Natural killer cell (primary cell): ENCODE results near the gene PCDHGA7. TPM values are rescaled to one million over a fixed set of nuclear protein-coding genes. Genes with fewer than 3 reads are reported as not detected.

Experiments
- ATAC-seq, 3 donors: fragments of 150-1000 bp in 2 of 3; fragments of 200-7000 bp in 1 of 3; cut with Tn5 transposase; 1 replicate in 1 of 3; 2 replicates in 2 of 3; pipeline ENCODE4 v1.10.0; 2021; ENCODE audit warnings: mild to moderate bottlenecking in 2 of 3, moderate library complexity in 2 of 3
- DNase-seq, 2 donors: peaks; one replicate each; pipeline versions ENCODE4 v3.0.0 to v3.0.0-alpha.2; 2013 to 2021; ENCODE audit warnings: mixed read lengths in 1 of 2
- H3K27ac ChIP-seq: one replicate; pipeline ENCODE4 v1.5.1; 2013; ENCODE audit warnings: mild to moderate bottlenecking, low read length
- H3K27me3 ChIP-seq: one replicate; pipeline ENCODE4 v1.6.1; 2013; ENCODE audit warnings: low read length; ENCODE audit not compliant: control insufficient read depth, insufficient read depth
- H3K36me3 ChIP-seq: one replicate; pipeline ENCODE4 v1.6.1; 2013; ENCODE audit warnings: low read length; ENCODE audit not compliant: control insufficient read depth, insufficient read depth
- H3K4me1 ChIP-seq: one replicate; pipeline ENCODE4 v1.6.1; 2013; ENCODE audit warnings: low read length; ENCODE audit not compliant: control insufficient read depth, insufficient read depth
- H3K4me3 ChIP-seq: one replicate; pipeline ENCODE4 v1.5.1; 2013; ENCODE audit warnings: low read length
- H3K9me3 ChIP-seq: one replicate; pipeline ENCODE4 v1.6.1; 2013; ENCODE audit warnings: low read length; ENCODE audit not compliant: control insufficient read depth, insufficient read depth
- H3K27ac Mint-ChIP-seq, 2 donors: one replicate each; pipeline ENCODE4 v1.8.0; 2022; ENCODE audit warnings: mild to moderate bottlenecking in 2 of 2, mixed read lengths in 2 of 2, moderate library complexity in 1 of 2
- H3K27me3 Mint-ChIP-seq, 2 donors: one replicate each; pipeline ENCODE4 v1.8.0; 2022; ENCODE audit warnings: low read depth in 2 of 2, mixed read lengths in 2 of 2
- H3K36me3 Mint-ChIP-seq: one replicate; pipeline ENCODE4 v1.8.0; 2022; ENCODE audit warnings: mixed read lengths
- H3K4me1 Mint-ChIP-seq, 2 donors: one replicate each; pipeline ENCODE4 v1.8.0; 2022; ENCODE audit warnings: mixed read lengths in 2 of 2
- H3K4me3 Mint-ChIP-seq: one replicate; pipeline ENCODE4 v1.8.0; 2022; ENCODE audit warnings: mild to moderate bottlenecking, moderate library complexity, mixed read lengths
- H3K9me3 Mint-ChIP-seq, 2 donors: one replicate each; pipeline ENCODE4 v1.8.0; 2022; ENCODE audit warnings: mixed read lengths in 2 of 2
- CTCF ChIP-seq: fragments of 200-600 bp; IDR thresholded peaks from one replicate; pipeline ENCODE4 v1.8.0; 2022; ENCODE audit warnings: antibody characterized with exemption
- WGBS: methylation state at CpG from one replicate; pipeline ENCODE4 v1.1.7; 2013; ENCODE audit warnings: missing lambda C conversion rate; ENCODE audit not compliant: insufficient coverage; 5-methylcytosine and 5-hydroxymethylcytosine counted together
- intact Hi-C: fragments of 100-400 bp; cut with micrococcal nuclease; formaldehyde crosslinking; loops from one replicate; pipeline ENCODE4 v1.14.2; 2022
- total RNA-seq, 4 donors: library from RNA; stranded (reverse); fragments of 120-200 nt in 1 of 4; gene quantifications; one replicate each; pipeline versions ENCODE4 v1.2.3 to v1.2.4, GENCODE V29; 2013 to 2022

The PCDHGA7 gene
- total RNA-seq, 3 donors from 2014 or later (not counting 1 experiment from before 2014, with no cell fraction given) = 0.26 to 0.68 TPM; not detected in 1

GRCh38 chr5:141354900-141355469 is 27.6 kb upstream of the PCDHGA7 start, which contains the start of gene PCDHGA4:
Gene PCDHGA4, plus strand, starts transcription at chr5:141355021. Its CDS starts 87 bp downstream, at chr5:141355108.
- peak; percentile 56 for TF ChIP-seq CTCF
- H3K9me3 Mint-ChIP-seq = peaks cover 2 to 5% of the 10 kb centered on the region in 2 donors
- peak in 1 of 3 donors; percentile 36 for ATAC-seq
- Histone ChIP-seq H3K27me3 (peaks cover 53% of the 10 kb centered on the region), H3K4me1 (peaks cover 5% of the 10 kb centered on the region), H3K9me3 (peaks cover 29% of the 10 kb centered on the region), H3K4me3 (peak within 1 kb of the TSS; percentile 0), H3K36me3 (no peaks in the 10 kb centered on the region), H3K27ac (no peak within 1 kb of the TSS)
- H3K4me3 Mint-ChIP-seq = peak within 1 kb of the TSS; percentile 71
- 23% methylated on average over 29 of the region's 29 CpGs for WGBS
- H3K27ac Mint-ChIP-seq = no peak within 1 kb of the TSS
- intact Hi-C loops = no loop called here
- H3K36me3 Mint-ChIP-seq = peaks cover 30% of the 10 kb centered on the region
- H3K27me3 Mint-ChIP-seq = peaks cover 53 to 73% of the 10 kb centered on the region in 2 donors
- DNase-seq = peak in 1 of 2 donors; percentile 38
- peaks cover 4% of the 10 kb centered on the region in 2 donors for H3K4me1 Mint-ChIP-seq

GRCh38 chr5:141355641-141356040 is 26.9 kb upstream of the PCDHGA7 start:
- Histone ChIP-seq H3K27ac (no peak overlapping the region), H3K27me3 (peaks cover 52% of the 10 kb centered on the region), H3K36me3 (no peaks in the 10 kb centered on the region), H3K9me3 (peaks cover 32% of the 10 kb centered on the region), H3K4me3 (no peak overlapping the region), H3K4me1 (peaks cover 5% of the 10 kb centered on the region)
- intact Hi-C loops = no loop called here
- ATAC-seq (no peak), DNase-seq (no peak)
- Mint-ChIP-seq H3K4me3 (no peak overlapping the region), H3K27ac (no peak overlapping the region), H3K9me3 (peaks cover 0 to 3% of the 10 kb centered on the region in 2 donors), H3K4me1 (peaks cover 5% of the 10 kb centered on the region in 2 donors), H3K36me3 (peaks cover 28% of the 10 kb centered on the region), H3K27me3 (peaks cover 49 to 73% of the 10 kb centered on the region in 2 donors)
- WGBS = 63% methylated on average over 24 of the region's 24 CpGs
- no peak for TF ChIP-seq CTCF

- Histone ChIP-seq H3K27me3 (peaks cover 51% of the 10 kb centered on the region), H3K36me3 (no peaks in the 10 kb centered on the region), H3K4me1 (peaks cover 5% of the 10 kb centered on the region), H3K9me3 (peaks cover 32% of the 10 kb centered on the region), H3K27ac (no peak overlapping the region), H3K4me3 (no peak overlapping the region)
- H3K4me3 Mint-ChIP-seq = no peak overlapping the region
- intact Hi-C loops = no loop called here
- peaks cover 5% of the 10 kb centered on the region in 2 donors for H3K4me1 Mint-ChIP-seq
- 77% methylated on average over 5 of the region's 5 CpGs for WGBS
- ATAC-seq (no peak), DNase-seq (no peak)
- H3K27me3 Mint-ChIP-seq = peaks cover 49 to 73% of the 10 kb centered on the region in 2 donors
- peaks cover 33% of the 10 kb centered on the region for H3K36me3 Mint-ChIP-seq
- H3K9me3 Mint-ChIP-seq = peaks cover 0 to 3% of the 10 kb centered on the region in 2 donors
- no peak for TF ChIP-seq CTCF
- no peak overlapping the region for H3K27ac Mint-ChIP-seq
Observed at GRCh38 chr5:141356133-141356532, 26.4 kb upstream of the PCDHGA7 start.
